Measurements from ENCODE around the gene AUH.

GRCh38 chr9:91392435-91392834, 30.7 kb upstream of the AUH start:
- TF ChIP-seq POLR2AphosphoS5 (IDR thresholded peaks at IDR 0.05), result no peak
- TF ChIP-seq CTCF (IDR thresholded peaks at IDR 0.05), result no peak
- no peak for TF ChIP-seq POLR2A (IDR thresholded peaks at IDR 0.05)
